GM12891 (cell line): ENCODE results near the gene RAPGEF2.

Experiments used
- PAX5 ChIP-seq: IDR thresholded peaks from 2 replicates; pipeline ENCODE4 v1.6.1; 2011; ENCODE audit warnings: low read length, moderate library complexity, mild to moderate bottlenecking; ENCODE audit not compliant: insufficient read depth, severe bottlenecking
- POLR2A ChIP-seq: IDR thresholded peaks from 2 replicates; pipeline ENCODE4 v1.6.1; 2011; ENCODE audit warnings: low read depth, low read length, control low read depth
- POLR2AphosphoS5 ChIP-seq: IDR thresholded peaks from 2 replicates; pipeline ENCODE4 v1.6.1; 2011; ENCODE audit warnings: low read depth, low read length, control low read depth
- POU2F2 ChIP-seq: IDR thresholded peaks from 2 replicates; pipeline ENCODE4 v1.6.1; 2011; ENCODE audit warnings: low read depth, mild to moderate bottlenecking, control low read depth, low read length, moderate library complexity
- SPI1 ChIP-seq: IDR thresholded peaks from 2 replicates; pipeline ENCODE4 v1.6.1; 2011; ENCODE audit warnings: low read depth, low read length, control low read depth
- TAF1 ChIP-seq: IDR thresholded peaks from 2 replicates; pipeline ENCODE4 v1.6.1; 2011; ENCODE audit warnings: low read depth, low read length, control low read depth

DNA sequence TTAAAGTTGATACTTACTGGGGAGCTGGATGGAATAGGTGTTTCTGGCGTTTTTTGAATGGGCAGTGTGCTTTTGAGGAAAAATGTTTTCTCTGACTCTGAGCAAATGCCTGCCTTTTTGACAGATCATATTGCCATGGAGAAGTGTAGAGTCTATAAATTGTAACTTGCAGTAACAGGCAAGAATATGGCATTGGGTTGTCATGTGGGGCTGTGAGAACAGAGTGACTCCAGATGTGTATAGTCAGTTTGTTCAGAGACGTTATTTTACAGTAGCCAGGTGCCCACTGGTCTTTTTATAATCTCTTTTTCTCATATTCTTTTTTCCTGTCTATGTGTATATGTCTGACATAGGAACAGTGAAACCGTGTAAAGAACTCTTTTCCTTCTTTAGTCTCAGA lies 40.8 kb downstream of the RAPGEF2 start:
- TF ChIP-seq POLR2A (no peak), TAF1 (no peak), POLR2AphosphoS5 (no peak), SPI1 (no peak), PAX5 (no peak), POU2F2 (no peak)
